Activated B cell treated with CpG ODN at 0.5 μM for 24 hours (primary cell): Measurements from ENCODE around the gene SDK2. TPM values are rescaled to one million over a fixed set of nuclear protein-coding genes. Genes with fewer than 3 reads are reported as not detected.

Experiments used
- ATAC-seq: fragments of 200-7000 bp; cut with Tn5 transposase; one replicate; pipeline ENCODE4 v1.10.0; 2021; ENCODE audit warnings: low read depth, mild to moderate bottlenecking, moderate library complexity
- CTCF ChIA-PET: fragments of 350-600 bp; sonication (Branson Sonifier 250); formaldehyde crosslinking; loops from one replicate; lab custom pipeline; 2021; ENCODE audit warnings: antibody characterized with exemption; lab: Charles Lee
- POLR2A ChIA-PET: fragments of 350-600 bp; sonication (Branson Sonifier 250); formaldehyde crosslinking; loops from one replicate; lab custom pipeline; 2021; ENCODE audit warnings: antibody characterized with exemption; lab: Charles Lee
- DNase-seq: peaks from one replicate; pipeline ENCODE4 v3.0.0; 2022
- H3K27ac Mint-ChIP-seq: one replicate; pipeline ENCODE4 v1.8.0; 2020; ENCODE audit warnings: mixed read lengths
- H3K27me3 Mint-ChIP-seq: one replicate; pipeline ENCODE4 v1.8.0; 2021; ENCODE audit warnings: mixed read lengths
- H3K36me3 Mint-ChIP-seq: one replicate; pipeline ENCODE4 v1.8.0; 2021; ENCODE audit warnings: low read depth, mixed read lengths
- H3K4me1 Mint-ChIP-seq: one replicate; pipeline ENCODE4 v1.8.0; 2021; ENCODE audit warnings: mixed read lengths
- H3K4me3 Mint-ChIP-seq: one replicate; pipeline ENCODE4 v1.8.0; 2020; ENCODE audit warnings: mild to moderate bottlenecking, mixed read lengths
- H3K9me3 Mint-ChIP-seq: one replicate; pipeline ENCODE4 v1.8.0; 2020; ENCODE audit warnings: mixed read lengths
- CTCF ChIP-seq: fragments of 200-600 bp; IDR thresholded peaks from one replicate; pipeline ENCODE4 v1.8.0; 2022; ENCODE audit warnings: antibody characterized with exemption, mild to moderate bottlenecking
- intact Hi-C: fragments of 100-400 bp; cut with micrococcal nuclease; formaldehyde crosslinking; loops from one replicate; pipeline ENCODE4 v1.15.1; 2024
- total RNA-seq: library from RNA; stranded (reverse); gene quantifications from 2 replicates; pipeline ENCODE4 v1.2.3, GENCODE V29; 2022

SDK2 gene
- total RNA-seq, 1 donor from 2014 or later = 2.5 TPM

DNA sequence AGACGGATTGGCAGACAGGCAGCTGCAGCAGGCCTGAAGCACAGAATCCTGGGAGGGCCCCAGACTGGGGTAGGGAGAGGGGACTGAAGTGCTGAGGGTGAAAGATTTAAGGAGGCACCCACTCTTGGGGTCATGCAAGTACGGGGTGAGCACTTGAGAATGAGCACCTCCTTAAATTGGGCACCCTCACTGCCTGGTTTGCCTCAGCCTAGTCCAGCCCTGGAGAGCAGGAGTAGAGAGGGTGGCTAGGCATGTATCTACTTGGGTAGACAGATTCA lies 178.4 kb downstream of the SDK2 start:
- H3K9me3 Mint-ChIP-seq = peaks cover 5% of the 10 kb centered on the region

DNA sequence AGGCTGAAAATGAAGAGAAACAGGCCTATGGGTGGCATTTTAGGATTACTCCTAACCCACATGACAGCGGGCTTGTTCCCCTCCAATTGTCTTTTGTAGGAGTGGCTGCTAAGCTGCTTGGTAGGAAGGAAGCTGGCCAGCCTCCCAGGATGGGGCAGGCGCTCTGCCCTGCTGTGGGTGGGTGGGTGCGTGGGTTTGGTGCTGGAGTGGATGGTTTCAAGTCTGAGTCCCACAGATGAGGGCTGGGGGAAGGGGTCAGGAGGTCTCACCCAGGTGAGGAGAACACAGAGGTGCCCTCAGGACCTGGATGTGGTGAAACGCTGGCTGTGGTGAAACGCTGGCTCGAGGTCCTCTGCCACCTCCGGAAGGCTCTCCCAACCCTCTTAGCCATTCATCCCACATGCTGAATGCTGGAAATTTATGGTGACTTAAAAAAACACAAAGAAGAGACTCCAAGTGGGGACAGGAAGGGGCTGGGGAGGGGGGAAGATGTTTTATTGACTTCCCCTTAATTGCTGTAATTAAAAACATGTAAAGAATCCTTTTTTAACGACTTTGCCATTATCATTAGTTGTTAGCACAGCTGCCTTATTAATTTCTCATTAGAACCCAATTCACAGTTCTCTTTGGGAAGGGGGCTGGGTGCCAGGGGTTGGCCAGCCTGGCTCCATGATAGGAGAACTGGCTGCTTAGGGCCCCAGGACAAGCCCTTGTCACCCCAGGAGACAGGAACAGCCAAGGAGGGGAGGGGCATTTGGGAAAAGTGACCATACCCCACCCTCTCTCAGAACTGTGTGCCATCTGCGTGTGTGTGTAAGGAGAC lies 178.9 kb downstream of the SDK2 start:
- peaks cover 2% of the 10 kb centered on the region for H3K36me3 Mint-ChIP-seq
- DNase-seq = no peak
- no peaks in the 10 kb centered on the region for H3K4me1 Mint-ChIP-seq
- ChIA-PET POLR2A (no interaction called here), CTCF (no interaction called here)
- ATAC-seq = no peak
- intact Hi-C loops = no loop called here
- no peak for TF ChIP-seq CTCF
- no peak overlapping the region for H3K4me3 Mint-ChIP-seq
- H3K9me3 Mint-ChIP-seq = peaks cover 5% of the 10 kb centered on the region
- H3K27me3 Mint-ChIP-seq = no peaks in the 10 kb centered on the region
- no peak overlapping the region for H3K27ac Mint-ChIP-seq

More for the DNA sequence above, 178.4 kb downstream of the SDK2 start:
- intact Hi-C loops = no loop called here
- no peak for TF ChIP-seq CTCF
- CTCF ChIA-PET = no interaction called here
- DNase-seq (no peak), ATAC-seq (no peak)
- Mint-ChIP-seq H3K27me3 (no peaks in the 10 kb centered on the region), H3K36me3 (peaks cover 2% of the 10 kb centered on the region), H3K4me3 (no peak overlapping the region), H3K27ac (no peak overlapping the region), H3K4me1 (no peaks in the 10 kb centered on the region)
- POLR2A ChIA-PET = no interaction called here

DNA sequence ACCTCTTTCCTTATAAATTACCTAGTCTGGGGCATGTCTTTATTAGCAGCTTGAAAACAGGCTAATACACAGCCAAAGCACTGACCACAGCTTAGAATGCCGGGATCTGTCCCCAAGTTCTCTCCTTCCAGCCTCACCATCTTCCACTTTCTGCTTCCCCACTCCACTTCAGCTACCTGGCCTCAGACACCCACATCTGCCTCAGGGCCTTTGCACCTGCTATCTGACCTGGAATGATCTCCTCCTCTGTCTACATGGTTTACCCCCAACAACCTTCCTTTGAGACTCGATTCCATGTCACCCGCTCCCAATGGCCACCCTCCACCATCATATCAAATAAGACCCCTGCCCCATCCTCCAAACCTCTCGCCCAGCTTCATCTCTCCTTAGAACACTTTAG lies 179.8 kb downstream of the SDK2 start:
- Mint-ChIP-seq H3K4me1 (no peaks in the 10 kb centered on the region), H3K9me3 (peaks cover 8% of the 10 kb centered on the region), H3K36me3 (peaks cover 2% of the 10 kb centered on the region), H3K27me3 (no peaks in the 10 kb centered on the region), H3K4me3 (no peak overlapping the region), H3K27ac (no peak overlapping the region)
- DNase-seq (no peak), ATAC-seq (no peak)
- intact Hi-C loops = no loop called here
- POLR2A ChIA-PET = no interaction called here
- CTCF ChIA-PET = no interaction called here
- no peak for TF ChIP-seq CTCF

DNA sequence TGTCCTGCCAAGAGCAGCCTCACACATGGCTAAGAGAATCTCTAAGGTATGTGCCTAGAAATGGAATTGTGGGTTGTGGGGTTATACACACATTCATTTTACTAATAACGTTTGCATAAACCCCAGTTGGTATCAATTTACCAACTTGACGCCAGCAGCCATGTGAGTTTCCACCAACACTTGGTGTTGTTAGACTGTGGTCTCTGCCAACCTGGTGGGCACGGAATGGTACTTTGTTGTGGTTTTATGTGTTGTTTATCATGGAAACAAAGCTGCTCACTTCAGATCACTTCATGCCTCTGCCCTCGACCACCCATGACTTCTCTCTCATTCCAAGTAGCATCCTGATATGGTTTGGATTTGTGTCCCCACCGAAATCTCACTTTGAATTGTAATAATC lies 180.4 kb downstream of the SDK2 start:
- ATAC-seq = no peak
- H3K27me3 Mint-ChIP-seq = no peaks in the 10 kb centered on the region
- no peak overlapping the region for H3K4me3 Mint-ChIP-seq
- peaks cover 8% of the 10 kb centered on the region for H3K9me3 Mint-ChIP-seq
- TF ChIP-seq CTCF = no peak
- H3K4me1 Mint-ChIP-seq = no peaks in the 10 kb centered on the region
- ChIA-PET POLR2A (no interaction called here), CTCF (no interaction called here)
- H3K36me3 Mint-ChIP-seq = peaks cover 2% of the 10 kb centered on the region
- intact Hi-C loops = no loop called here
- DNase-seq = no peak
- no peak overlapping the region for H3K27ac Mint-ChIP-seq

GRCh38 chr17:73462823-73463222 lies 181.4 kb downstream of the SDK2 start:
- Mint-ChIP-seq H3K4me1 (no peaks in the 10 kb centered on the region), H3K36me3 (peaks cover 2% of the 10 kb centered on the region), H3K4me3 (no peak overlapping the region), H3K27me3 (no peaks in the 10 kb centered on the region), H3K27ac (no peak overlapping the region), H3K9me3 (peaks cover 8% of the 10 kb centered on the region)
- CTCF ChIA-PET = no interaction called here
- no peak for DNase-seq
- ATAC-seq = peak; percentile 14
- POLR2A ChIA-PET = no interaction called here
- TF ChIP-seq CTCF = no peak
- intact Hi-C loops = no loop called here
